Measurements from ENCODE around the gene OR1M1. TPM values are rescaled to one million over a fixed set of nuclear protein-coding genes. Genes with fewer than 3 reads are reported as not detected.

Gene OR1M1
- total RNA-seq, 1 donor from 2014 or later, result not detected

DNA sequence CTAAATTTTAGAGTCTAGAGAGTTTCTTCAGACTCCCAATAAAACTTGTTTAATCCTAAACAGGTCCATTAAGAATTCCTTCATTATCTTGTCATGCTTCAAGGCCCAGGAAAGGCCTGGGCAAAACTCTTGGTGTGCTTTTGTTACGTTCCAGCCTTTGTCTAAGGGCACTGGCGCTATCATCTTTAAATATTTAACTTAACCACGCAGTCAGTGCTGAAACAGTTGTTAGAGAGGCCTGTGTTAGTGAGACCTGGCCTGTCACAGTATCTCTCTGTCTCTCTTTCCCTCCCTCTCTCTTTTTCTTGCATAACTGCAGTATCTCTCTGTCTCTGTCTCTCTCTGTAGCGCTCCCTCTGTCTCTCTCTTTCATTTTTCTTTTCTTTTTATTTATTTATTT, 8.2 kb upstream of the OR1M1 start:
- Histone ChIP-seq H3K4me3 (no peak overlapping the region), H3K27me3 (no peaks in the 10 kb centered on the region), H3K4me1 (no peaks in the 10 kb centered on the region), H3K9me3 (no peaks in the 10 kb centered on the region), H3K27ac (no peak overlapping the region), H3K36me3 (no peaks in the 10 kb centered on the region)
- intact Hi-C loops (cut with DNase I), result no loop called here
- ATAC-seq, result no peak
- no peak for DNase-seq
- TF ChIP-seq, protein P1, sequence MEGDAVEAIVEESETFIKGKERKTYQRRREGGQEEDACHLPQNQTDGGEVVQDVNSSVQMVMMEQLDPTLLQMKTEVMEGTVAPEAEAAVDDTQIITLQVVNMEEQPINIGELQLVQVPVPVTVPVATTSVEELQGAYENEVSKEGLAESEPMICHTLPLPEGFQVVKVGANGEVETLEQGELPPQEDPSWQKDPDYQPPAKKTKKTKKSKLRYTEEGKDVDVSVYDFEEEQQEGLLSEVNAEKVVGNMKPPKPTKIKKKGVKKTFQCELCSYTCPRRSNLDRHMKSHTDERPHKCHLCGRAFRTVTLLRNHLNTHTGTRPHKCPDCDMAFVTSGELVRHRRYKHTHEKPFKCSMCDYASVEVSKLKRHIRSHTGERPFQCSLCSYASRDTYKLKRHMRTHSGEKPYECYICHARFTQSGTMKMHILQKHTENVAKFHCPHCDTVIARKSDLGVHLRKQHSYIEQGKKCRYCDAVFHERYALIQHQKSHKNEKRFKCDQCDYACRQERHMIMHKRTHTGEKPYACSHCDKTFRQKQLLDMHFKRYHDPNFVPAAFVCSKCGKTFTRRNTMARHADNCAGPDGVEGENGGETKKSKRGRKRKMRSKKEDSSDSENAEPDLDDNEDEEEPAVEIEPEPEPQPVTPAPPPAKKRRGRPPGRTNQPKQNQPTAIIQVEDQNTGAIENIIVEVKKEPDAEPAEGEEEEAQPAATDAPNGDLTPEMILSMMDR (IDR thresholded peaks at IDR 0.05), result no peak

DNA sequence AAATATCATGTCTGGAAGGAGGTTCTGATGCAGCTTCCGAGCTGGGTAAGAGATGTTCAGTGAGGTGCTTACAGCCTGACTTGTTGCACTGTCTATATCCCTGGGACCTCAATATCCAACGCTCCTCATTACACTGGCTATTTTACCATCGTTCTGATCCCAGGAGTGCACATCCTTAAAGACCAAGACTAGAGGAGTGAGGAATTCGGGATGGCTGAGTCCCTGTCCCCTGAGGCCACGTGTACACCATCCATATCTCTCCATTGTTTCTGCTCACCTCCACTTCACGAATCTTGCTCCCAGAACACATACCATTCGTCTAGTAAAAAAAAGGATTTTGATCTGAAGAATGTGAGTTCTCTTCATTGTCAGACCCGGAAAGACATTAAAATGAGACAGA, 20.5 kb downstream of the OR1M1 start, which contains the start of gene OR7G2:
TSS of gene OR7G2 (minus strand) at position 101 of the 400 bp plus-strand sequence. CDS start 4,232 bp downstream, outside the sequence.
- H3K4me1 ChIP-seq, result no peaks in the 10 kb centered on the region
- H3K4me3 ChIP-seq, result no peak within 1 kb of the TSS
- intact Hi-C loops (cut with DNase I), result no loop called here
- TF ChIP-seq, protein P1 (IDR thresholded peaks at IDR 0.05), result no peak
- DNase-seq (no peak), ATAC-seq (no peak)
- no peaks in the 10 kb centered on the region for H3K9me3 ChIP-seq
- no peaks in the 10 kb centered on the region for H3K36me3 ChIP-seq
- H3K27ac ChIP-seq, result no peak within 1 kb of the TSS
- peaks cover 4% of the 10 kb centered on the region for H3K27me3 ChIP-seq

GRCh38 chr19:9109959-9110358, 23.1 kb downstream of the OR1M1 start:
- no peak overlapping the region for H3K27ac ChIP-seq
- no peak for ATAC-seq
- DNase-seq, result no peak
- no peaks in the 10 kb centered on the region for H3K4me1 ChIP-seq
- H3K9me3 ChIP-seq, result no peaks in the 10 kb centered on the region
- peaks cover 4% of the 10 kb centered on the region for H3K27me3 ChIP-seq
- H3K36me3 ChIP-seq, result no peaks in the 10 kb centered on the region
- intact Hi-C loops (cut with DNase I), result no loop called here
- TF ChIP-seq, protein P1 (IDR thresholded peaks at IDR 0.05), result no peak
- H3K4me3 ChIP-seq, result no peak overlapping the region

DNA sequence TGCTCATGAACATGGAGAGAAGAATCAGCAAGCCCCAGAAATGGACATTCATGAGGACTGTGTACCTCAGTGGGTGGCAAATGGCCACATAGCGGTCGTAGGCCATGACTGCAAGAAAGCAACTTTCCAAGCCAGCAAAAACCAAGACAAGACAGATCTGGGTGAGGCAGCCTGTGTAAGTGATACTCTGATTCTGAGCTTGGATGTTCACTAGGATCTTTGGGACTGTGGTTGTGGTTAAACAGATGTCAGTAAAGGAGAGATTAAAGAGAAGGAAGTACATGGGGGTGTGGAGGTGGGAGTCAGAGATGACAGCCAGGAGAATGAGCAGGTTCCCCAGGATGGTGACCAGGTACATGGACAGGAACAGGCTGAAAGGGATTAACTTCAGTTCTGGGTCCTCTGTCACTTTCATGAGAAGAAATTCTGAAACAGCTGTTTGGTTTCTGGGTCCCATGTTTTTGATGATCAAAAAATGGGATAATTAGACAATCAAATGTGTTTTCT, 28.5 kb downstream of the OR1M1 start, which contains the start of gene OR7G1:
TSS of gene OR7G1 (minus strand) at position 457 of the 507 bp plus-strand sequence. CDS start at position 457, 0 bp downstream.
- intact Hi-C loops (cut with DNase I), result no loop called here

GRCh38 chr19:9116547-9116946, 29.7 kb downstream of the OR1M1 start:
- TF ChIP-seq, protein P1 (IDR thresholded peaks at IDR 0.05), result no peak
- Histone ChIP-seq H3K27ac (no peak overlapping the region), H3K9me3 (no peaks in the 10 kb centered on the region), H3K36me3 (no peaks in the 10 kb centered on the region), H3K4me3 (no peak overlapping the region), H3K4me1 (no peaks in the 10 kb centered on the region), H3K27me3 (no peaks in the 10 kb centered on the region)
- DNase-seq, result no peak
- intact Hi-C loops (cut with DNase I), result no loop called here
- ATAC-seq, result no peak

More for the DNA sequence above, 28.5 kb downstream of the OR1M1 start, which contains the start of gene OR7G1:
- Histone ChIP-seq H3K4me3 (no peak within 1 kb of the TSS), H3K36me3 (no peaks in the 10 kb centered on the region), H3K27me3 (no peaks in the 10 kb centered on the region), H3K4me1 (no peaks in the 10 kb centered on the region), H3K9me3 (no peaks in the 10 kb centered on the region), H3K27ac (no peak within 1 kb of the TSS)
- ATAC-seq (no peak), DNase-seq (no peak)
- TF ChIP-seq, protein P1 (IDR thresholded peaks at IDR 0.05), result no peak
